ENCODE data around the gene FBXL16. TPM values are rescaled to one million over a fixed set of nuclear protein-coding genes. Genes with fewer than 3 reads are reported as not detected.

The FBXL16 gene
- total RNA-seq, 1 donor from 2014 or later: 0.53 TPM

DNA sequence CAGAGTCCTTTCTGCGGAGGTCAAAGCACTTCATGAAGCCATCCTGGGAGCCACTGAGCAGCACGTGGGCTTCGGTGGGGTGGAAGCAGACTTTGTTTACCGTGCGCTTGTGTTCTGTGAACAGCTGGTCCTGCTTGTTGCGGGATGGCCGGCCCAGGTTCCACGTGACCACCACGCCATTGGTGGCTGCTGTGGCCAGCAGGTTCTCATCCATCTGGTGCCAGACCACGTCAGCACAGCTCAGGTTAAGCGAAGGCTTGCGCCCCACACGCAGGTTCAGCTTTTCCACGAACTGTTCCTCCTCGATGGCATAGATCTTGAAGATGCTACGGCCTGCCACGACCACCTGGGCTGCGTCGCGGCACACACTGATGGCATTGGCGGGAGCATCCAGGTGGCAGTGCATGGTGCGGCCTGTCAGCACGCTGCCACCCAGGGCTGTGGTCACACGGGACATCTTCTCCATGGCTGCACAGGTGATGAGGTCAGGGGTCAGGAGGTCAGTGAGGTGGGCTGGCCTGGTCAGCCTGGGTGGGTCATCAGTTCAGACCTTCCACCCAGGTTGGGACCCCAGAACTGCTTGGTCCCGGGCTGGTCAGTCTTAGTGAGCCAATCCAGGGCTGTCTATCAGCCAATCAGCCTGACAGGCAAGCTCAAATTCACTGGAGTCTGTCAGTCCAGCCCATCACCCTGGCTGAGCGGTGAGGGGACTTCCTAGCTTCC is 16.3 kb downstream of the FBXL16 start:
- FAIRE-seq (peak; percentile 32), DNase-seq (ENCODE audit: low read depth) (no peak)
- Histone ChIP-seq H3K4me3 (ENCODE audit: low read depth, low read length) (peak overlapping the region; percentile 83), H3K36me3 (ENCODE audit: control insufficient read depth, insufficient read depth, low read length) (peaks cover 7% of the 10 kb centered on the region), H3K27me3 (ENCODE audit: control insufficient read depth, insufficient read depth, low read length) (no peaks in the 10 kb centered on the region)
- TF ChIP-seq, protein P1, sequence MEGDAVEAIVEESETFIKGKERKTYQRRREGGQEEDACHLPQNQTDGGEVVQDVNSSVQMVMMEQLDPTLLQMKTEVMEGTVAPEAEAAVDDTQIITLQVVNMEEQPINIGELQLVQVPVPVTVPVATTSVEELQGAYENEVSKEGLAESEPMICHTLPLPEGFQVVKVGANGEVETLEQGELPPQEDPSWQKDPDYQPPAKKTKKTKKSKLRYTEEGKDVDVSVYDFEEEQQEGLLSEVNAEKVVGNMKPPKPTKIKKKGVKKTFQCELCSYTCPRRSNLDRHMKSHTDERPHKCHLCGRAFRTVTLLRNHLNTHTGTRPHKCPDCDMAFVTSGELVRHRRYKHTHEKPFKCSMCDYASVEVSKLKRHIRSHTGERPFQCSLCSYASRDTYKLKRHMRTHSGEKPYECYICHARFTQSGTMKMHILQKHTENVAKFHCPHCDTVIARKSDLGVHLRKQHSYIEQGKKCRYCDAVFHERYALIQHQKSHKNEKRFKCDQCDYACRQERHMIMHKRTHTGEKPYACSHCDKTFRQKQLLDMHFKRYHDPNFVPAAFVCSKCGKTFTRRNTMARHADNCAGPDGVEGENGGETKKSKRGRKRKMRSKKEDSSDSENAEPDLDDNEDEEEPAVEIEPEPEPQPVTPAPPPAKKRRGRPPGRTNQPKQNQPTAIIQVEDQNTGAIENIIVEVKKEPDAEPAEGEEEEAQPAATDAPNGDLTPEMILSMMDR (IDR thresholded peaks at IDR 0.05; ENCODE audit: insufficient read depth, low read length, severe bottlenecking): no peak

DNA sequence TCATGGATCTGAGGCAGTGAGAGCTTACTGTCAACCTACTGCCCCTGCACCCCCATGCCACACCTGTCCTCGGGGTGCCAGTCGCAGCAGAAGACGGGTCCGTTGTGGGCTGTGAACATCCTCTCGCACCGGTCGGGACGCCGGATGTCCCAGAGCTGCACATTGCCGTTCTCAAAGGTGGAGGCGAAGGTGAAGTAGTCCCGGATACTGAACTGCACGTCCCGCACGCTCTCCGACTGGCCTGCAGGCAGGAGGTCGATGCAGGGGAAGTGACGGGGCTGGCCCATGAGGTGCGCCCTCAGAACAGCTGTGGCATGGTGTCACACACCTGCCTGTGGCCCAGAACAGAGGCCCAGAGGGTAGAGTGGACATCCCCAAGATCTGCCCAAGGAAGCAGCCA is 18.1 kb downstream of the FBXL16 start:
- Histone ChIP-seq H3K27me3 (ENCODE audit: control insufficient read depth, insufficient read depth, low read length) (no peaks in the 10 kb centered on the region), H3K36me3 (ENCODE audit: control insufficient read depth, insufficient read depth, low read length) (peaks cover 15% of the 10 kb centered on the region), H3K4me3 (ENCODE audit: low read depth, low read length) (no peak overlapping the region)
- TF ChIP-seq, protein P1 (IDR thresholded peaks at IDR 0.05; ENCODE audit: insufficient read depth, low read length, severe bottlenecking): no peak
- DNase-seq (ENCODE audit: low read depth) (no peak), FAIRE-seq (peak; percentile 28)

DNA sequence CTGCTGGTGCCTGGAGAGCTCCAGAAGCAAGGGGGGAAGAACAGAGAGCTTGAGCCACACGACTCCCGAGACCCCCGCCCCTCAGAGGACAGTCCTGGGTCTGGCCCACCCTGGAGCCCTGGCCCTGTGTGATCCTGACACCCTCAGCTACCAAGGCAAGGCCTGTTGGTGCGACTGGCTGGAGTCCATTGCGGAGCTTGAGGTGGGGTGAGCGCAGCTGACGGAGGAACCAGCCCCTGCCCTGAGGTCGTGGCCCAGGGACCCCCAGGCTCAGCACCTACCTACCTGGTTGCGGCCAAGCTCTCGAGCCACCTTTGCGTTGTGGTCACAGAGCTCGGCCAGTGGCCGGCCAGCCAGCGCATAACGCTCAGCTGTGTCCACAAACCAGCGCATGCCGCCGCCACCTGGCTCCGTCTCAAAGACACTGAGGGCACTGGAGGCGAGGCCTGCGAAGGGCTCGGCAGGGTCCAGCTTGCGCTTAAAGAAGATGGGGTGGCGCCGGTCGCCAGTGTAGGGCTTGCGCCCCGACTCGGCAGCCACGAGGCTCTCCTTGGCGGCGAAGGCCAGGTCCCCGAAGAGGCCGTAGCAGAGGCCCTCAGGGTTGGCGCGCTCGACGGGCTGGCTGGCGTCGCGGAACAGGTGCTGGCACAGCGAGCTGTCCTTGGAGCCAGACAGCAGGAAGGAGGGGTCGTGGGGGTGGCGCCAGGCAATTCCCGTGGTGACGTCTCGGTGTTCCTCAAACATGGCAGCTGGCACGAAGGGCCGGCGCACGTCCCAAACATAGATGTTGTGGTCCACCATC is 18.9 kb downstream of the FBXL16 start:
- DNase-seq (ENCODE audit: low read depth) (no peak), FAIRE-seq (no peak)
- Histone ChIP-seq H3K36me3 (ENCODE audit: control insufficient read depth, insufficient read depth, low read length) (peaks cover 23% of the 10 kb centered on the region), H3K4me3 (ENCODE audit: low read depth, low read length) (no peak overlapping the region), H3K27me3 (ENCODE audit: control insufficient read depth, insufficient read depth, low read length) (no peaks in the 10 kb centered on the region)
- TF ChIP-seq, protein P1 (IDR thresholded peaks at IDR 0.05; ENCODE audit: insufficient read depth, low read length, severe bottlenecking): no peak

DNA sequence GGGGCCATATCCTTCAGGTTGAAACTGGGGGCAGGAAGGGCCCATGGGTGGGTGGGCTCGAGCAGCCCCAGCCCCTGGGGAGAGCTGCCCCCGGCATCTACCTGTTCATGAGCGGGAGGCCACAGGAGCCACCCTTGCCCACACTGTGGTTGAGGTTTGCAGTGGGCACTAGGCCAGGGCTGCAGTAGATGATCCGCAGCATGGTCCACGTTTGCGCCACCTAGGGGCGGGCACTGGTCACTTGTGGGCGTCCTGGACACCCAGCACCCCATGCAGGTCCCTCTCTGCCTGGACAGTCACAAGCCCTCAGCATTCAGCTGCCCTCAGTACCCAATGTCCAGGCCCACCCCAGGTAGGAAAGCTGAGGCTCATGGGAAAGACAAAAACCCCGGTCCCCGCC is 19.6 kb downstream of the FBXL16 start:
- Histone ChIP-seq H3K4me3 (ENCODE audit: low read depth, low read length) (no peak overlapping the region), H3K27me3 (ENCODE audit: control insufficient read depth, insufficient read depth, low read length) (no peaks in the 10 kb centered on the region), H3K36me3 (ENCODE audit: control insufficient read depth, insufficient read depth, low read length) (peaks cover 28% of the 10 kb centered on the region)
- peak; percentile 16 for DNase-seq (ENCODE audit: low read depth)
- TF ChIP-seq, protein P1 (IDR thresholded peaks at IDR 0.05; ENCODE audit: insufficient read depth, low read length, severe bottlenecking): peak; percentile 66
- FAIRE-seq: no peak

DNA sequence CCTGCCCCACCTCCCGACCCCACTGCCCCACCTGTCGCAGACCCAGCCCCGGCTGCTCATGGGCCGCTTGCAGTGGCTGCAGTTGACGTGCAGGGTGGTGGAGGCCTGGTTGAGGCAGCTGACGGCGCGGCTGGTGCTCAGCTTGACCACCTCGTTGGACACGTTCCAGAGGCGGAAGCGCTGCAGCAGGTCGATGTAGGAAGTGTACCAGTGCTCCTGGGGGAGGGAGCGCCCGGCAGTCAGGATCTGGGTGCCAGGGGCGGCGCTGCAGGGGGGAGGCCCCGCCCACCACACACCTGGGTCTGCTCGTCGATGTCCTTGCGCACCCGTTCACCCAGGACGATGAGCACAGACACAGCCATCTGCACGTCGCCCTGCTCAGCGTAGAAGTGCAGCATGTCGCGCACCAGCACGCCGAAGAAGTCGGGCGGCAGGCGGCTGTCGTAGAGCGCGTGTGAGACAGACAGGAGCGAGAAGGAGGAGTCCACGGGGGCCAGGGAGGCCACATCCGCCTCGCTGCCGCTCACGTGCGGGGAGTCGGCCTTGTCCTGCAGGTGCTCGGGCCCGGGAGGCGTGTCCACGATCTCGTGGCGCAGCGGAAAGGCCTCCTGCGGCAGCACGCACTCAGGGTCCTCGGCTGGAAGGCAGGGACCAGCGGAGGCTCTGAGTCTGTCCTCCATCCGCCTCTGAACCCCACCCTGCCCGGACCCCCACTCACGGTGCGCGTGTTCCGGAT is 20.5 kb downstream of the FBXL16 start:
- no peak for FAIRE-seq
- TF ChIP-seq, protein P1 (IDR thresholded peaks at IDR 0.05; ENCODE audit: insufficient read depth, low read length, severe bottlenecking): no peak
- H3K36me3 ChIP-seq (ENCODE audit: control insufficient read depth, insufficient read depth, low read length): peaks cover 28% of the 10 kb centered on the region
- no peaks in the 10 kb centered on the region for H3K27me3 ChIP-seq (ENCODE audit: control insufficient read depth, insufficient read depth, low read length)
- H3K4me3 ChIP-seq (ENCODE audit: low read depth, low read length): peak overlapping the region; percentile 70
- no peak for DNase-seq (ENCODE audit: low read depth)

Data from bronchial epithelial cell (primary cell).